ENCODE data around the gene INPP5J.
A peak's percentile ranks its signal among the peaks of the same experiment; 100 is the strongest.

Gene INPP5J

DNA sequence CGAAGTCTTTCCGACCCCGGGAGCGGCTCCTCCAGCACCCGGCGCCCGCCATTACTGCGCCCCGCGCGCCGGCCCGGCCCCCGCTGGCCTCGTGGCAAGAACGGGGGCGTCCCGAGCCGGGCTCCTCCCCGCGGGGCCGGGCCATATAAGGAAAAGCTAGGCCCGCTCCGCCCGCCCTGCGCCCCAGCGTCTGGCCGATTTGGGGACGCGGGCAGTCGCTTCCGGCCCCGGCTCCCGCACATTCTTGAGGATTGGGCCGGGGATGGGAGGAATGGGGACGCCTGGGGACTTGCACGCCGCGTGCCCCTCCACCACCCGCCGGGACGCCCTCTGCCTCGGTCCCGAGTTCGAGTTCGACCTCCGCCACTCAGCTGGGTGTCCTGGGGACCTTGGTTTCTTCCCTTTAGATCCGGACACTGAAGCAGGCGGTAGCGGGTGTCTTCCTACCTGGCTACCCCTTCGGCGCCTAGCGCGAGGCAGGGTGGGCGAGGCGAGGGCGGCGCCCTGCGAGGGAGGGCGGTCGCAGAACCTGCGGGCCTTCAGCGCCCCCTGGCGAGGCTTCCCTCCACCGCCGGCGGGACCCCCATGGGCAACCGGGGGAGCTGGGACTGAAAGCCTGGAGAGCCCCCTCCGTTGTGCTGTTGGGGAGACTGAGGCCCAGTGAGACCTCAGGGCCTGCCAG lies 37.8 kb upstream of the INPP5J start:
- peak; percentile 77 for DNase-seq (ENCODE audit: insufficient read length, low spot score)
- TF ChIP-seq, protein P1, sequence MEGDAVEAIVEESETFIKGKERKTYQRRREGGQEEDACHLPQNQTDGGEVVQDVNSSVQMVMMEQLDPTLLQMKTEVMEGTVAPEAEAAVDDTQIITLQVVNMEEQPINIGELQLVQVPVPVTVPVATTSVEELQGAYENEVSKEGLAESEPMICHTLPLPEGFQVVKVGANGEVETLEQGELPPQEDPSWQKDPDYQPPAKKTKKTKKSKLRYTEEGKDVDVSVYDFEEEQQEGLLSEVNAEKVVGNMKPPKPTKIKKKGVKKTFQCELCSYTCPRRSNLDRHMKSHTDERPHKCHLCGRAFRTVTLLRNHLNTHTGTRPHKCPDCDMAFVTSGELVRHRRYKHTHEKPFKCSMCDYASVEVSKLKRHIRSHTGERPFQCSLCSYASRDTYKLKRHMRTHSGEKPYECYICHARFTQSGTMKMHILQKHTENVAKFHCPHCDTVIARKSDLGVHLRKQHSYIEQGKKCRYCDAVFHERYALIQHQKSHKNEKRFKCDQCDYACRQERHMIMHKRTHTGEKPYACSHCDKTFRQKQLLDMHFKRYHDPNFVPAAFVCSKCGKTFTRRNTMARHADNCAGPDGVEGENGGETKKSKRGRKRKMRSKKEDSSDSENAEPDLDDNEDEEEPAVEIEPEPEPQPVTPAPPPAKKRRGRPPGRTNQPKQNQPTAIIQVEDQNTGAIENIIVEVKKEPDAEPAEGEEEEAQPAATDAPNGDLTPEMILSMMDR (IDR thresholded peaks at IDR 0.05; ENCODE audit: insufficient read depth, missing control alignments) = peak; percentile 62
- no peak for FAIRE-seq

GRCh38 chr22:31085493-31085824 lies 37.3 kb upstream of the INPP5J start:
- FAIRE-seq (no peak), DNase-seq (ENCODE audit: insufficient read length, low spot score) (no peak)
- TF ChIP-seq, protein P1 (IDR thresholded peaks at IDR 0.05; ENCODE audit: insufficient read depth, missing control alignments) = no peak

DNA sequence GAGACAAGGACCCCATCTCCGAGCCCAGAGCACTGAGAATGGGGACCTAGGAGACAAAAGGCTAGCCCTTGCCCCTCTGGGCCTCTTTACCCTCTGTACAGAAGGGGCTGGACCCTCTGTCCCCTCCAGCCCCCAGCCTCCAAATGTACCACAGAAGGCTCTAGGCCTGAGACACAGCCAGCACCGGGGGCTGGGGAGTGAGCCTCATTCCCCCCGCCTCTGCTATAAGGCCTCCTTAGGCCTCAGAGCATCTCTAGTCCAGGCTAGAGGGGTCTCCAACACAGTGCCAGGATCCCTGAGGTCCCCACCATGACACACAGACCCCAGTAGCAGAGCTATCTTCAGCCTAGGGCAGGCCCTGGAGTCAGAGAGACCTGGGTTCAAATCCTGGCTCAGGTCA lies 36.8 kb upstream of the INPP5J start:
- FAIRE-seq (no peak), DNase-seq (ENCODE audit: insufficient read length, low spot score) (no peak)
- TF ChIP-seq, protein P1 (IDR thresholded peaks at IDR 0.05; ENCODE audit: insufficient read depth, missing control alignments) = no peak

GRCh38 chr22:31086703-31087330 lies 35.9 kb upstream of the INPP5J start:
- no peak for FAIRE-seq

GRCh38 chr22:31087744-31088215 lies 35.0 kb upstream of the INPP5J start:
- DNase-seq (ENCODE audit: insufficient read length, low spot score) = no peak
- TF ChIP-seq, protein P1 (IDR thresholded peaks at IDR 0.05; ENCODE audit: insufficient read depth, missing control alignments) = no peak
- FAIRE-seq = no peak

More at GRCh38 chr22:31086703-31087330, 35.9 kb upstream of the INPP5J start:
- no peak for DNase-seq (ENCODE audit: insufficient read length, low spot score)
- TF ChIP-seq, protein P1 (IDR thresholded peaks at IDR 0.05; ENCODE audit: insufficient read depth, missing control alignments) = no peak

DNA sequence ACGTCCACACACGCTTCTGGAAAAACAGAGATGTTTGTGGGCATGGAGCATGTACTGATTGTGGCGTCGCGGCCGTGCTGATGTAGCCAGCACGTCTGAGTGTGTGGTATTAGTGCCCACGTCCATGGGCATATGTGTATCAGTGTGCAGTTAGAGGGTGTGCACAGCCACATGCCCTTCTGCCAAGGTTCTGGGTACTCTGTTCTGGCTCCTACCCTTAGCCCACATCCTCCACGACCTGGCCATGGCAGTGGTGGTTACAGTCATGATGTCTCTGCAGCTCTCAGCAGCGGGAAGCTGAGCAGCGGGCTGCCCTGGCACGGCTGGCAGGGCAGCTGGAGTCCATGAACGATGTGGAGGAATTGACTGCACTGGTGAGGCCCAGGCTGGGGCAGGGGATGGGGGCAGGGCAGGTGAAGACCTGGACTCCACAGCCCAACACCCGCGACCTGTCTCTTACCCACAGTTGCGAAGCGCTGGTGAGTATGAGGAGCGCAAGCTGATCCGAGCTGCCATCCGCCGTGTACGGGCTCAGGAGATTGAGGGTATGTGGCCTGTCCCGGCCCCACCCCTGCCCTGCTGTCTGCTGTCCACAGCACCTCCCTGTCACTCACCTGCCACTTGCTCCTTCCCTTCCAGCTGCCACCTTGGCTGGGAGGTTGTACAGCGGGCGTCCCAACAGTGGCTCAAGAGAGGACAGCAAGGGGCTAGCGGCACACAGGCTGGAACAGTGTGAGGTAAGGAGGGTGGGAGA lies 34.4 kb upstream of the INPP5J start:
- no peak for FAIRE-seq
- TF ChIP-seq, protein P1 (IDR thresholded peaks at IDR 0.05; ENCODE audit: insufficient read depth, missing control alignments) = no peak
- no peak for DNase-seq (ENCODE audit: insufficient read length, low spot score)
